Naive thymus-derived CD4-positive, alpha-beta T cell (primary cell): ENCODE results near the gene CENPT. TPM values are rescaled to one million over a fixed set of nuclear protein-coding genes. Genes with fewer than 3 reads are reported as not detected.

Experiments used
- ATAC-seq: fragments of 150-1000 bp; cut with Tn5 transposase; 2 replicates; pipeline ENCODE4 v1.10.0; 2021; ENCODE audit warnings: mild to moderate bottlenecking, moderate library complexity
- CTCF ChIA-PET: fragments of 350-600 bp; sonication (Branson Sonifier 250); formaldehyde crosslinking; loops from one replicate; lab custom pipeline; 2021; ENCODE audit warnings: antibody characterized with exemption; lab: Charles Lee
- POLR2A ChIA-PET: fragments of 350-600 bp; sonication (Branson Sonifier 250); formaldehyde crosslinking; loops from one replicate; lab custom pipeline; 2021; ENCODE audit warnings: antibody characterized with exemption, inconsistent platforms; lab: Charles Lee
- DNase-seq, 9 donors: peaks; one replicate each; pipeline versions ENCODE4 v3.0.0 to v3.0.0-alpha.2; 2020 to 2022; ENCODE audit warnings: mixed read lengths in 1 of 9
- H3K27ac ChIP-seq: one replicate; pipeline ENCODE4 v1.7.0; 2013; ENCODE audit warnings: mild to moderate bottlenecking, low read depth, low read length, moderate library complexity
- H3K27me3 ChIP-seq, 2 donors: one replicate each; pipeline ENCODE4 v1.7.0; 2013; ENCODE audit warnings: low read length in 2 of 2, mild to moderate bottlenecking in 2 of 2, moderate library complexity in 2 of 2; ENCODE audit not compliant: control insufficient read depth in 2 of 2, insufficient read depth in 2 of 2
- H3K36me3 ChIP-seq, 3 experiments: 1 replicate in 2 of 3; 2 replicates in 1 of 3; pipeline ENCODE4 v1.7.0; 2013; ENCODE audit warnings: low read length in 3 of 3, mild to moderate bottlenecking in 3 of 3, moderate library complexity in 1 of 3; ENCODE audit not compliant: insufficient read depth in 3 of 3, control insufficient read depth in 2 of 3
- H3K4me1 ChIP-seq, 2 donors: one replicate each; pipeline ENCODE4 v1.7.0; 2013; ENCODE audit warnings: low read length in 2 of 2, mild to moderate bottlenecking in 2 of 2, moderate library complexity in 1 of 2; ENCODE audit not compliant: control insufficient read depth in 2 of 2, insufficient read depth in 2 of 2
- H3K4me3 ChIP-seq: 2 replicates; pipeline ENCODE4 v1.7.0; 2013; ENCODE audit warnings: mild to moderate bottlenecking, low read length
- H3K9me3 ChIP-seq, 3 experiments: 1 replicate in 2 of 3; 2 replicates in 1 of 3; pipeline ENCODE4 v1.7.0; 2013; ENCODE audit warnings: low read length in 3 of 3; ENCODE audit not compliant: control insufficient read depth in 2 of 3
- H3K27ac Mint-ChIP-seq, 9 donors: one replicate each; pipeline ENCODE4 v1.8.0; 2020 to 2022; ENCODE audit warnings: mixed read lengths in 9 of 9, mild to moderate bottlenecking in 8 of 9, moderate library complexity in 5 of 9, inconsistent platforms in 2 of 9
- H3K27me3 Mint-ChIP-seq, 5 donors: one replicate each; pipeline ENCODE4 v1.8.0; 2021 to 2022; ENCODE audit warnings: mixed read lengths in 5 of 5, mild to moderate bottlenecking in 1 of 5
- H3K36me3 Mint-ChIP-seq, 5 donors: one replicate each; pipeline ENCODE4 v1.8.0; 2020 to 2022; ENCODE audit warnings: mixed read lengths in 5 of 5, mild to moderate bottlenecking in 3 of 5, inconsistent platforms in 1 of 5
- H3K4me1 Mint-ChIP-seq, 7 donors: one replicate each; pipeline ENCODE4 v1.8.0; 2020 to 2022; ENCODE audit warnings: mixed read lengths in 7 of 7, mild to moderate bottlenecking in 3 of 7, inconsistent platforms in 1 of 7
- H3K4me3 Mint-ChIP-seq, 10 donors: one replicate each; pipeline ENCODE4 v1.8.0; 2020 to 2022; ENCODE audit warnings: mild to moderate bottlenecking in 10 of 10, mixed read lengths in 10 of 10, moderate library complexity in 6 of 10, inconsistent platforms in 2 of 10
- H3K9me3 Mint-ChIP-seq, 11 donors: one replicate each; pipeline ENCODE4 v1.8.0; 2020 to 2022; ENCODE audit warnings: mixed read lengths in 11 of 11, mild to moderate bottlenecking in 4 of 11, inconsistent platforms in 1 of 11, moderate library complexity in 1 of 11
- intact Hi-C, 2 donors: fragments of 100-400 bp; cut with micrococcal nuclease; formaldehyde crosslinking; loops; one replicate each; pipeline ENCODE4 v1.15.1; 2023
- polyA plus RNA-seq, 2 donors: library from polyadenylated mRNA; unstranded; fragments of 300-500 nt; fragmentation: Illumina TruSeq; gene quantifications; one replicate each; pipeline ENCODE4 v1.2.3, GENCODE V29; 2021
- total RNA-seq, 6 experiments: library from RNA in 5 of 6; stranded (reverse) in 5 of 6; gene quantifications; 1 replicate in 5 of 6; 2 replicates in 1 of 6; pipeline ENCODE4 v1.2.3 and lab custom pipeline; 2021 to 2026

The CENPT gene
- total and polyA plus RNA-seq, 7 experiments from 2014 or later, result 11.8 to 128 (median 81.3) TPM

DNA sequence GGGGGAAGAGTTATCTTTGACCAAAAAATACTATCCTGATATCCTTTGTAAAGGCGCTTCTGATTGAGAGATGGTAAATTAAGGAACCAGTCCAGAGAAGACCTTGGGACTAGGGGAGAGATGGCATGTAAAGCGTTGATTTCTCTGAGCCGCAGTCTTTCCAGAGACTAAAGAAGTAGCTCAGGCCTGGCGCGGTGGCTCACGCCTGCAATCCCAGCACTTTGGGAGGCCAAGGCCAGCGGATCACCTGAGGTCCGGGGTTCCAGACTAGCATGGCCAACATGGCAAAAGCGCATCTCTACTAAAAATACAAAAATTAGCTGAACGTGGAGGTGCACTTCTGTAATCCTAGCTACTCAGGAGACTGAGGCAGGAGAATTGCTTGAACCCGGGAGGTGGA lies 625 bp upstream of the CENPT start:
- H3K27ac Mint-ChIP-seq, result peak overlapping the region in 7 of 9 donors; percentile 52 to 87 (median 84)
- peak overlapping the region; percentile 87 to 97 (median 92) for H3K4me3 Mint-ChIP-seq
- ChIA-PET CTCF (interaction anchor here (1.1 kb wide), 1 partner anchor 33 kb away, joined by 3 read pairs; no protein-coding TSS in a partner anchor), POLR2A (interaction anchor here (0.7 to 4.1 kb wide), 7 partner anchors 9 to 298 kb away, joined by 3 to 23 read pairs (median 3); partner anchors contain the start of gene EDC4)
- Histone ChIP-seq H3K27me3 (no peaks in the 10 kb centered on the region), H3K27ac (peak overlapping the region; percentile 99), H3K36me3 (peaks cover 0 to 4% (median 0%) of the 10 kb centered on the region in 3 experiments), H3K9me3 (no peaks in the 10 kb centered on the region), H3K4me1 (peaks cover 41 to 44% of the 10 kb centered on the region in 2 donors), H3K4me3 (no peak overlapping the region)
- H3K36me3 Mint-ChIP-seq, result peaks cover 0 to 18% (median 0%) of the 10 kb centered on the region in 5 donors
- peaks cover 19 to 63% (median 40%) of the 10 kb centered on the region in 7 donors for H3K4me1 Mint-ChIP-seq
- no peak for DNase-seq
- no peaks in the 10 kb centered on the region for H3K27me3 Mint-ChIP-seq
- no peaks in the 10 kb centered on the region for H3K9me3 Mint-ChIP-seq
- intact Hi-C loops, result loop anchor here in 1 of 2 donors (10.0 kb wide), 2 partner anchors 323 to 603 kb away; partner anchors contain the start of genes FHOD1, RIPOR1 and SLC9A5
- no peak for ATAC-seq

DNA sequence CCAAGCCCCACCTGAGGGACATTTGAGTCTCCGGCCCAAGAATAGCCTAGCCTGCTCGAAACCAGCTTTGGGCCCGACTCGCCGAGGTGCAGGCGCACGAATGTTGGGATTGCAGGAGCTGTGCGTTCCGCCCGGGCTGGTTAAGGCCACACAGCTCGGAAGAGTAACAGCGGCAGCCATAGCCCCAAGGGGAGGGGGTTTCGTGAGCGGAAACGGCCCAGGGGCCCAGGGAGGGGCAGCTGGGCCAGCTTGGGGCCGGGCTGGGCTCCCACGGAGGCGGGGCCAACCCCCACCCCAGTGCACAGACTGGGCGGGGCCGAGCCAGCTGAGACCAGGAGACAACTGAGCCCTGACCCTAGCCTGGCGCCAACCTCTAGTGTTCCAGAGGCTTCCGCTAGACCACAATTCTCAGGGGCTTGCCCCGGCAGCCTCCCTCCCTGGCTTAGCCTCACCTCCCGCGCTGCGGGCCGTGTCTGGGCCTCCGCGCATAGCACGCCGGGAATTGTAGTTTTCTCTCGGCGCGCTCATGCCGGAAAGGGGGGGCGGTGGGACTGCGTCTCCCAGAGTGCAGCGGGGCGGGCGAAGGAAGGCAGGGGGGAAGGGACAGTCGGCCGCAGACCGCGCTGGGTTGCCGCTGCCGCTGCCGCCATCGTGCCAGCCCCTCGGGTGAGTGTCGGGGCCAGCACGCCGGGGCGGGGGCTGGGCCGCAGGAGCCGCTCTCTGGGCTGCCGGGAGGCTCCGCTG lies 1.0 kb downstream of the CENPT start, which contains the start of gene NUTF2:
NUTF2 (plus strand) TSS at position 614 of the 744 bp plus-strand sequence. CDS start 18,198 bp downstream, outside the sequence.
- peak within 1 kb of the TSS; percentile 88 for H3K4me3 ChIP-seq

DNA sequence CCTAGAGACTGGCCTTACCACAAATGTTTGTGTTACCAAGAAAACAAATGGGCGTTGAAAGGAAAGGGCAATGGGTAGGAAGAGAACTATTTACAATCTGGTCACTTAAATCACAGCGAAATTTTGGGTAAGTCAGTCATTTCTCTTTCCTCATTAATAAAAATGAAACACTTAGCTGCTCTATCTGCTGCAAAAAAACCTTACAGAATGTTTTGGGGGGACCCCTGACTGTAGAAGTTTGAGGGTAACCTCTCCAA lies 1.5 kb downstream of the CENPT start:
- no peaks in the 10 kb centered on the region for H3K9me3 ChIP-seq
- peaks cover 0 to 7% (median 0%) of the 10 kb centered on the region in 3 experiments for H3K36me3 ChIP-seq
- H3K36me3 Mint-ChIP-seq, result peaks cover 0 to 19% (median 0%) of the 10 kb centered on the region in 5 donors
- H3K4me3 ChIP-seq, result peak overlapping the region; percentile 88
- DNase-seq (no peak), ATAC-seq (no peak)
- no peaks in the 10 kb centered on the region for H3K27me3 Mint-ChIP-seq
- peaks cover 24 to 69% (median 49%) of the 10 kb centered on the region in 7 donors for H3K4me1 Mint-ChIP-seq
- ChIA-PET CTCF (interaction anchor here (0.8 to 1.5 kb wide), 5 partner anchors 13 to 325 kb away, joined by 3 to 7 read pairs (median 3); no protein-coding TSS in a partner anchor), POLR2A (interaction anchor here (0.6 to 6.4 kb wide), 17 partner anchors 9 to 524 kb away, joined by 3 to 35 read pairs (median 5); partner anchors contain the start of genes ACD, EDC4, NFATC3 and PARD6A)
- peak overlapping the region; percentile 86 to 97 (median 90) for H3K4me3 Mint-ChIP-seq
- H3K27me3 ChIP-seq, result no peaks in the 10 kb centered on the region
- H3K9me3 Mint-ChIP-seq, result no peaks in the 10 kb centered on the region
- H3K27ac Mint-ChIP-seq, result peak overlapping the region; percentile 84 to 98 (median 94)
- intact Hi-C loops, result loop anchor here (1.0 to 10.0 kb wide), 15 partner anchors 13 to 601 kb away; partner anchors contain the start of genes CTCF (in 2 of the 2), EDC4 (in 2 of the 2), RANBP10 (in 2 of the 2) and TSNAXIP1 (in 2 of the 2)
- H3K4me1 ChIP-seq, result peaks cover 46 to 48% of the 10 kb centered on the region in 2 donors
- peak overlapping the region; percentile 99 for H3K27ac ChIP-seq

More for the DNA sequence above, 1.0 kb downstream of the CENPT start, which contains the start of gene NUTF2:
- DNase-seq (peak; percentile 90 to 98 (median 96)), ATAC-seq (peak; percentile 81)
- H3K9me3 Mint-ChIP-seq, result no peaks in the 10 kb centered on the region
- ChIA-PET CTCF (interaction anchor here (0.5 to 1.5 kb wide), 4 partner anchors 14 to 89 kb away, joined by 3 to 7 read pairs (median 5); no protein-coding TSS in a partner anchor), POLR2A (interaction anchor here (0.6 to 6.4 kb wide), 16 partner anchors 9 to 523 kb away, joined by 3 to 35 read pairs (median 5); partner anchors contain the start of genes ACD, EDC4, NFATC3 and PARD6A)
- peak within 1 kb of the TSS; percentile 87 to 97 (median 92) for H3K4me3 Mint-ChIP-seq
- H3K36me3 Mint-ChIP-seq, result peaks cover 0 to 19% (median 0%) of the 10 kb centered on the region in 5 donors
- H3K27ac Mint-ChIP-seq, result peak within 1 kb of the TSS; percentile 84 to 98 (median 94)
- intact Hi-C loops, result loop anchor here (1.0 to 10.0 kb wide), 15 partner anchors 13 to 602 kb away; partner anchors contain the start of genes CTCF (in 2 of the 2), EDC4 (in 2 of the 2), RANBP10 (in 2 of the 2) and TSNAXIP1 (in 2 of the 2)
- H3K4me1 ChIP-seq, result peaks cover 43 to 46% of the 10 kb centered on the region in 2 donors
- H3K27ac ChIP-seq, result peak within 1 kb of the TSS; percentile 99
- H3K4me1 Mint-ChIP-seq, result peaks cover 22 to 68% (median 47%) of the 10 kb centered on the region in 7 donors
- H3K36me3 ChIP-seq, result peaks cover 0 to 7% (median 0%) of the 10 kb centered on the region in 3 experiments
- no peaks in the 10 kb centered on the region for H3K9me3 ChIP-seq
- no peaks in the 10 kb centered on the region for H3K27me3 ChIP-seq
- H3K27me3 Mint-ChIP-seq, result no peaks in the 10 kb centered on the region

DNA sequence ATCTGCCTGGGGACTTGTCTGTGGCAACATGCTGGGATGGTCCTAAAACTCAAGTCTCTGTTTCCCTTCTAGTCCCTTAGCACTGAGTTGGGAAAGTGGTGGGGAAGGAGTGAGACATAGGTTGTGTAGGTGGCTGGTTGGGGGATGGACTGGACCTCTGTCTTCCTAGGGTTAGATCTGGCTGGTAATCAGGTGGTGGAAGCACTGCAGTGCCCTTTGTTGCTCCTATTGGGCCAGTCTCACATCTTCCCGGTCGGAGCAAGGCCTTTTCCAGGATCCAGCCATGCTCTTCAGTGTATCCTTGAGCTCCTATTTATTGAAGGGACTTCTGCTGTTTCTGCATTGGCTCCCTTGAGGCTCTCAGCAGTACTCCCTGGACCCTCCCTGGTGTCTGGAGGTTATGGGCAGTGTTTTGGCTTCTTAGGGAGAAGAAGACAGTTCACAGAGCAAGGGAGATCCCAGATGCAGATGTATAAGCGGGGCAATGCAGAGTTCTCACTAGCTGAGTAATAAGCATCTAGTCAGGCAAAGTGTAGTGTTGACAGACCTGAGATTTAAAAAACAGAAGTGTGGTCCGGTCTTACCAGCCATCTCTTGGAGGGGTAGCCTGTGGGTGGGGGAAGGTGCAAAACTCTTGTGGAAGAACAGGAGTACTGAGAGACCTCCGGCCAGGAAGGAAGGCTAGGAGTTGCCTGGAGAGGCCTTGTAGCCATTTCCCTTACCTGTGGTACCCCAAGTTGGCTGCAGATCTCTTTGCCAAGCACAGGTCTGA lies 2.0 kb downstream of the CENPT start:
- ChIA-PET CTCF (interaction anchor here (0.8 to 1.5 kb wide), 7 partner anchors 13 to 324 kb away, joined by 3 to 7 read pairs (median 3); partner anchors contain the start of gene NRN1L), POLR2A (interaction anchor here (0.6 to 6.4 kb wide), 21 partner anchors 10 to 658 kb away, joined by 3 to 35 read pairs (median 5); partner anchors contain the start of genes EDC4, NFATC3, PSKH1 and PSMB10)
- no peak for ATAC-seq
- DNase-seq, result no peak
- peak overlapping the region; percentile 99 for H3K27ac ChIP-seq
- Mint-ChIP-seq H3K27me3 (no peaks in the 10 kb centered on the region), H3K27ac (peak overlapping the region; percentile 84 to 98 (median 94)), H3K9me3 (no peaks in the 10 kb centered on the region), H3K36me3 (peaks cover 0 to 19% (median 0%) of the 10 kb centered on the region in 5 donors), H3K4me1 (peaks cover 24 to 64% (median 49%) of the 10 kb centered on the region in 7 donors), H3K4me3 (peak overlapping the region; percentile 86 to 97 (median 90))
- no peaks in the 10 kb centered on the region for H3K27me3 ChIP-seq
- H3K36me3 ChIP-seq, result peaks cover 0 to 7% (median 0%) of the 10 kb centered on the region in 3 experiments
- H3K4me3 ChIP-seq, result peak overlapping the region; percentile 88
- H3K9me3 ChIP-seq, result no peaks in the 10 kb centered on the region
- intact Hi-C loops, result loop anchor here (1.0 to 10.0 kb wide), 15 partner anchors 12 to 601 kb away; partner anchors contain the start of genes CTCF (in 2 of the 2), EDC4 (in 2 of the 2), RANBP10 (in 2 of the 2) and TSNAXIP1 (in 2 of the 2)
- peaks cover 46 to 48% of the 10 kb centered on the region in 2 donors for H3K4me1 ChIP-seq

DNA sequence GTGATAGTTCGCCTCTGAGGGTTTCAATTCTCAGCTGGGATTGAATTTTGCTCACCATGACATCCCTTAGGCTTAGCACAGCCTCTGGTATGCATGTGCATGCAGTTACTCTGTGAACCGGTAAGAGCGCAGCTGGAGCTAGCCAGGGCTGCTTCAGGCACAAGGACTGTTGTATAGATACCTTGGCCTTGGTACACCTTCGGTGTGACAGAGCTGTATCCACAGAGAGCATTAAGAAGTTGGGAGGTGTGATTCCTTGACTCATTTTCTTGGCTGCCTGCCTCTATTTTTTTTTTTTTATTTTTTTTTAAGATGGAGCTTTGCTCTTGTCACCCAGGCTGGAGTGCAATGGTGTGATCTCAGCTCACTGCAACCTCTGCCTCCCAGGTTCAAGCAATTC lies 3.0 kb downstream of the CENPT start:
- POLR2A ChIA-PET, result interaction anchor here (0.6 to 6.4 kb wide), 14 partner anchors 11 to 656 kb away, joined by 3 to 35 read pairs (median 4); partner anchors contain the start of genes ACD, PSMB10, RANBP10 and TSNAXIP1
- ATAC-seq, result no peak
- no peak for DNase-seq
- Histone ChIP-seq H3K27me3 (no peaks in the 10 kb centered on the region), H3K9me3 (no peaks in the 10 kb centered on the region), H3K36me3 (peaks cover 0 to 7% (median 0%) of the 10 kb centered on the region in 3 experiments), H3K4me1 (peaks cover 46 to 48% of the 10 kb centered on the region in 2 donors), H3K27ac (peak overlapping the region; percentile 99), H3K4me3 (peak overlapping the region; percentile 100)
- H3K4me1 Mint-ChIP-seq, result peaks cover 24 to 56% (median 49%) of the 10 kb centered on the region in 7 donors
- CTCF ChIA-PET, result interaction anchor here (0.7 to 1.2 kb wide), 4 partner anchors 28 to 171 kb away, joined by 3 to 6 read pairs (median 3); partner anchors contain the start of gene NRN1L
- H3K27me3 Mint-ChIP-seq, result no peaks in the 10 kb centered on the region
- peaks cover 0 to 17% (median 0%) of the 10 kb centered on the region in 5 donors for H3K36me3 Mint-ChIP-seq
- peak overlapping the region; percentile 43 to 98 (median 92) for H3K27ac Mint-ChIP-seq
- peak overlapping the region; percentile 78 to 97 (median 95) for H3K4me3 Mint-ChIP-seq
- intact Hi-C loops, result loop anchor here (5.0 to 10.0 kb wide), 5 partner anchors 48 to 600 kb away; partner anchors contain the start of genes ESRP2 (in 1 of the 2), FHOD1 (in 1 of the 2), NFATC3 (in 1 of the 2) and PSKH1 (in 1 of the 2)
- H3K9me3 Mint-ChIP-seq, result no peaks in the 10 kb centered on the region
